Measurements from ENCODE around the gene SCG3. TPM values are rescaled to one million over a fixed set of nuclear protein-coding genes. Genes with fewer than 3 reads are reported as not detected.

The SCG3 gene
- total RNA-seq, 1 donor from 2014 or later, result not detected

- TF ChIP-seq, protein P1, sequence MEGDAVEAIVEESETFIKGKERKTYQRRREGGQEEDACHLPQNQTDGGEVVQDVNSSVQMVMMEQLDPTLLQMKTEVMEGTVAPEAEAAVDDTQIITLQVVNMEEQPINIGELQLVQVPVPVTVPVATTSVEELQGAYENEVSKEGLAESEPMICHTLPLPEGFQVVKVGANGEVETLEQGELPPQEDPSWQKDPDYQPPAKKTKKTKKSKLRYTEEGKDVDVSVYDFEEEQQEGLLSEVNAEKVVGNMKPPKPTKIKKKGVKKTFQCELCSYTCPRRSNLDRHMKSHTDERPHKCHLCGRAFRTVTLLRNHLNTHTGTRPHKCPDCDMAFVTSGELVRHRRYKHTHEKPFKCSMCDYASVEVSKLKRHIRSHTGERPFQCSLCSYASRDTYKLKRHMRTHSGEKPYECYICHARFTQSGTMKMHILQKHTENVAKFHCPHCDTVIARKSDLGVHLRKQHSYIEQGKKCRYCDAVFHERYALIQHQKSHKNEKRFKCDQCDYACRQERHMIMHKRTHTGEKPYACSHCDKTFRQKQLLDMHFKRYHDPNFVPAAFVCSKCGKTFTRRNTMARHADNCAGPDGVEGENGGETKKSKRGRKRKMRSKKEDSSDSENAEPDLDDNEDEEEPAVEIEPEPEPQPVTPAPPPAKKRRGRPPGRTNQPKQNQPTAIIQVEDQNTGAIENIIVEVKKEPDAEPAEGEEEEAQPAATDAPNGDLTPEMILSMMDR (IDR thresholded peaks at IDR 0.05), result no peak
- no peaks in the 10 kb centered on the region for H3K9me3 Mint-ChIP-seq (ENCODE audit: low read depth)
- H3K36me3 Mint-ChIP-seq (ENCODE audit: low read depth), result no peaks in the 10 kb centered on the region
- H3K4me1 Mint-ChIP-seq (ENCODE audit: low read depth), result no peaks in the 10 kb centered on the region
- no peak overlapping the region for H3K4me3 Mint-ChIP-seq (ENCODE audit: unreplicated experiment)
- H3K27me3 Mint-ChIP-seq (ENCODE audit: low read depth), result peaks cover 34% of the 10 kb centered on the region
- no peak for DNase-seq (ENCODE audit: low spot score)
- no peak overlapping the region for H3K27ac Mint-ChIP-seq (ENCODE audit: unreplicated experiment)
Observed at GRCh38 chr15:51675234-51675633, 6.1 kb upstream of the SCG3 start.

- Mint-ChIP-seq H3K27ac (ENCODE audit: unreplicated experiment) (no peak overlapping the region), H3K4me1 (ENCODE audit: low read depth) (peaks cover 8% of the 10 kb centered on the region), H3K9me3 (ENCODE audit: low read depth) (no peaks in the 10 kb centered on the region), H3K4me3 (ENCODE audit: unreplicated experiment) (no peak overlapping the region), H3K27me3 (ENCODE audit: low read depth) (peaks cover 41% of the 10 kb centered on the region), H3K36me3 (ENCODE audit: low read depth) (no peaks in the 10 kb centered on the region)
- no peak for DNase-seq (ENCODE audit: low spot score)
- TF ChIP-seq, protein P1 (IDR thresholded peaks at IDR 0.05), result no peak
Observed at GRCh38 chr15:51677021-51677420, 4.3 kb upstream of the SCG3 start.

- Mint-ChIP-seq H3K4me1 (ENCODE audit: low read depth) (peaks cover 8% of the 10 kb centered on the region), H3K36me3 (ENCODE audit: low read depth) (no peaks in the 10 kb centered on the region), H3K4me3 (ENCODE audit: unreplicated experiment) (no peak overlapping the region), H3K27me3 (ENCODE audit: low read depth) (peaks cover 39% of the 10 kb centered on the region), H3K9me3 (ENCODE audit: low read depth) (no peaks in the 10 kb centered on the region), H3K27ac (ENCODE audit: unreplicated experiment) (no peak overlapping the region)
- TF ChIP-seq, protein P1 (IDR thresholded peaks at IDR 0.05), result no peak
- no peak for DNase-seq (ENCODE audit: low spot score)
Observed at GRCh38 chr15:51677452-51677851, 3.9 kb upstream of the SCG3 start.

DNA sequence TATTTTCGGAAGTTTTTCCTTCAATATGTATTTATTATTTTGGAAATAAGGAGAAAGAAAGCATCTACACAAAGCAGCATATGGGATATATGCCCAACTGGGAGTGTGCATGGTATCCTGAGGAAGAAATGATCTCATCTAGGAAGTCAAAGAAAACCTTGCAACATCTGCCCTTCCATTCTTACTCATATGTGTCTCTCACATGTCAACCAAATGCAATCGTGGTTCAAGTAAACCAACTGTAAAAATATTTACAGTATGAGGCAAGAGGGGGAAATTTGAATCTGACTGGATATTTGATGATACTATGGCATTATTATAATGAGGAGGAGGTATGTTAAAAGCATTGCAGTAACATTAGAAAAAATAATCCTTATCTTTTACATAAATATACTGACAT, 3.2 kb upstream of the SCG3 start:
- no peak overlapping the region for H3K4me3 Mint-ChIP-seq (ENCODE audit: unreplicated experiment)
- peaks cover 36% of the 10 kb centered on the region for H3K27me3 Mint-ChIP-seq (ENCODE audit: low read depth)
- H3K4me1 Mint-ChIP-seq (ENCODE audit: low read depth), result peaks cover 8% of the 10 kb centered on the region
- no peaks in the 10 kb centered on the region for H3K9me3 Mint-ChIP-seq (ENCODE audit: low read depth)
- no peaks in the 10 kb centered on the region for H3K36me3 Mint-ChIP-seq (ENCODE audit: low read depth)
- H3K27ac Mint-ChIP-seq (ENCODE audit: unreplicated experiment), result no peak overlapping the region
- no peak for DNase-seq (ENCODE audit: low spot score)
- TF ChIP-seq, protein P1 (IDR thresholded peaks at IDR 0.05), result no peak

DNA sequence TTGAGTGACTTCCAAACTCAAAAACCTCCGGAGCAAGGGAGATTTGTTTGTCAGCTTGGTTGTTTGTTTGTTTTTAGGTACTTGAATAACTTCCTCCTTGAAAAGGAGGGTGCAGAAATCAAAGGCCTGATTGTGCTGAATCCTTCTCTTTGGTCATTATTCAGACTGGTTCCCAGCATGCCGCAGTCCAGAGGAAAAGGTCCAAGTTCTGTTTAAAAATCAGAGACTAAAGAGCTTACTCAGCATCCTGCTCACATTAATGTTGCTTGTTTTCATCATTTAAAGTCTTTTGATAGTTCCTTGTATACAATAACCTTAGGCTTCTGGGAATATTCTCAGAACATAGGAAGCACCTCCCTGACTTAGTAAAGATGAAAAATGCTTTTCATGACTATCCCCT, 982 bp upstream of the SCG3 start:
- Mint-ChIP-seq H3K27ac (ENCODE audit: unreplicated experiment) (no peak overlapping the region), H3K36me3 (ENCODE audit: low read depth) (no peaks in the 10 kb centered on the region), H3K4me3 (ENCODE audit: unreplicated experiment) (no peak overlapping the region), H3K9me3 (ENCODE audit: low read depth) (no peaks in the 10 kb centered on the region), H3K4me1 (ENCODE audit: low read depth) (peaks cover 8% of the 10 kb centered on the region), H3K27me3 (ENCODE audit: low read depth) (peaks cover 42% of the 10 kb centered on the region)
- DNase-seq (ENCODE audit: low spot score), result no peak
- TF ChIP-seq, protein P1 (IDR thresholded peaks at IDR 0.05), result no peak
